SK-N-SH (cell line): Measurements from ENCODE around the gene SH3BGR.
A peak's percentile ranks its signal among the peaks of the same experiment; 100 is the strongest.

ENCODE experiments used
- CTCF ChIP-seq: fragments of 200-600 bp; sonication (generic); IDR thresholded peaks from 2 replicates; pipeline ENCODE4 v1.6.1; 2017; ENCODE audit warnings: antibody characterized with exemption, mild to moderate bottlenecking, moderate library complexity
- FOXM1 ChIP-seq: IDR thresholded peaks from 2 replicates; pipeline ENCODE4 v1.4.0; 2012; ENCODE audit warnings: low read depth, mild to moderate bottlenecking
- GABPA ChIP-seq: IDR thresholded peaks from 2 replicates; pipeline ENCODE4 v1.4.0; 2012; ENCODE audit warnings: low read depth, mild to moderate bottlenecking
- ZBTB33 ChIP-seq: IDR thresholded peaks from 2 replicates; pipeline ENCODE4 v1.4.0; 2012; ENCODE audit warnings: low read depth, borderline replicate concordance
- TF ChIP-seq, protein P1 (sequence below): IDR thresholded peaks from 2 replicates; pipeline ENCODE4 v1.4.0; 2012; ENCODE audit warnings: low read depth

- TF ChIP-seq ZBTB33 (no peak), FOXM1 (no peak), GABPA (no peak), CTCF (peak; percentile 97)
- TF ChIP-seq, protein P1, sequence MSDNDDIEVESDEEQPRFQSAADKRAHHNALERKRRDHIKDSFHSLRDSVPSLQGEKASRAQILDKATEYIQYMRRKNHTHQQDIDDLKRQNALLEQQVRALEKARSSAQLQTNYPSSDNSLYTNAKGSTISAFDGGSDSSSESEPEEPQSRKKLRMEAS, result no peak
Measured at GRCh38 chr21:39518055-39518846, 66.5 kb downstream of the SH3BGR start.
